AG04450 (cell line): ENCODE measurements around the gene PGM1. TPM values are rescaled to one million over a fixed set of nuclear protein-coding genes. Genes with fewer than 3 reads are reported as not detected.

Source experiments
- CTCF ChIA-PET: fragments of 300-600, 350-600 bp; formaldehyde crosslinking; extraction: SDS; loops from one replicate; lab custom pipeline; 2022; ENCODE audit warnings: antibody characterized with exemption, inconsistent platforms; lab: Charles Lee
- POLR2A ChIA-PET: fragments of 350-600 bp; formaldehyde crosslinking; extraction: SDS; loops from one replicate; lab custom pipeline; 2021; ENCODE audit warnings: antibody characterized with exemption, inconsistent platforms; lab: Yijun Ruan, JAX
- DNase-seq: peaks from one replicate; pipeline ENCODE4 v3.0.0-alpha.2; 2011; ENCODE audit warnings: low read depth, low spot score
- H3K27ac ChIP-seq: one replicate; pipeline ENCODE4 v1.5.1; 2012; ENCODE audit warnings: low read depth, low read length, control low read depth
- H3K27me3 ChIP-seq: one replicate; pipeline ENCODE4 v1.6.0; 2012; ENCODE audit warnings: low read length; ENCODE audit not compliant: control insufficient read depth, insufficient read depth
- H3K4me3 ChIP-seq: 2 replicates; pipeline ENCODE4 v1.5.1; 2011; ENCODE audit warnings: mild to moderate bottlenecking, low read depth, low read length, control low read depth
- H3K9me3 ChIP-seq: 2 replicates; pipeline ENCODE4 v1.5.1; 2012; ENCODE audit warnings: low read length; ENCODE audit not compliant: control insufficient read depth, insufficient read depth
- CTCF ChIP-seq: IDR thresholded peaks from 2 replicates; pipeline ENCODE4 v1.5.1; 2011; ENCODE audit warnings: low read depth, low read length, control low read depth, inconsistent platforms
- polyA plus RNA-seq: library from polyadenylated mRNA; depleted of rRNA; stranded (reverse); fragments of >200 nt; gene quantifications from 2 replicates; pipeline ENCODE4 v1.2.3, GENCODE V29; 2011

PGM1 gene
- polyA plus RNA-seq, 1 experiment = 25.0 TPM

- no peak for DNase-seq
- Histone ChIP-seq H3K27ac (no peak overlapping the region), H3K4me3 (no peak overlapping the region), H3K27me3 (no peaks in the 10 kb centered on the region), H3K9me3 (no peaks in the 10 kb centered on the region)
- no peak for TF ChIP-seq CTCF
- CTCF ChIA-PET = interaction anchor here (1.0 to 4.1 kb wide), 2 partner anchors 15 to 33 kb away, joined by 3 to 22 read pairs; no protein-coding TSS in a partner anchor
- POLR2A ChIA-PET = no interaction called here
Measured at GRCh38 chr1:63659448-63659847, 66.2 kb downstream of the PGM1 start.

- H3K9me3 ChIP-seq = peaks cover 3% of the 10 kb centered on the region; the same call in 1 of the 2 replicates
- no peak for TF ChIP-seq CTCF
- ChIA-PET CTCF (interaction anchor here (0.7 to 4.1 kb wide), 5 partner anchors 12 to 584 kb away, joined by 3 to 22 read pairs (median 4); no protein-coding TSS in a partner anchor), POLR2A (interaction anchor here (1.0 kb wide), 1 partner anchor 12 kb away, joined by 3 read pairs; no protein-coding TSS in a partner anchor)
- no peak for DNase-seq
- H3K27ac ChIP-seq = peak overlapping the region; percentile 47
- no peak overlapping the region for H3K4me3 ChIP-seq
- H3K27me3 ChIP-seq = no peaks in the 10 kb centered on the region
Measured at GRCh38 chr1:63662056-63662836, 69.0 kb downstream of the PGM1 start.

GRCh38 chr1:63662841-63663240, 69.6 kb downstream of the PGM1 start:
- peak overlapping the region; percentile 47 for H3K27ac ChIP-seq
- H3K27me3 ChIP-seq = no peaks in the 10 kb centered on the region
- H3K4me3 ChIP-seq = no peak overlapping the region
- CTCF ChIA-PET = interaction anchor here (1.1 to 4.1 kb wide), 2 partner anchors 11 to 501 kb away, joined by 3 to 22 read pairs; no protein-coding TSS in a partner anchor
- TF ChIP-seq CTCF = no peak
- peaks cover 3% of the 10 kb centered on the region; the same call in 1 of the 2 replicates for H3K9me3 ChIP-seq
- POLR2A ChIA-PET = no interaction called here
- DNase-seq = no peak

- DNase-seq = no peak
- Histone ChIP-seq H3K4me3 (no peak overlapping the region), H3K27me3 (no peaks in the 10 kb centered on the region), H3K9me3 (peaks cover 3% of the 10 kb centered on the region; the same call in 1 of the 2 replicates), H3K27ac (peak overlapping the region; percentile 22)
- POLR2A ChIA-PET = no interaction called here
- no peak for TF ChIP-seq CTCF
- CTCF ChIA-PET = interaction anchor here (1.0 to 4.1 kb wide), 3 partner anchors 9 to 11 kb away, joined by 3 to 22 read pairs (median 12); no protein-coding TSS in a partner anchor
Measured at GRCh38 chr1:63663301-63663700, 70.1 kb downstream of the PGM1 start.

GRCh38 chr1:63663873-63664272, 70.7 kb downstream of the PGM1 start:
- H3K27me3 ChIP-seq = no peaks in the 10 kb centered on the region
- TF ChIP-seq CTCF = no peak
- CTCF ChIA-PET = interaction anchor here (1.0 to 2.6 kb wide), 2 partner anchors 8 to 10 kb away, joined by 3 to 12 read pairs; no protein-coding TSS in a partner anchor
- POLR2A ChIA-PET = interaction anchor here (0.7 to 1.2 kb wide), 2 partner anchors 9 to 10 kb away, joined by 3 to 4 read pairs; no protein-coding TSS in a partner anchor
- no peak overlapping the region for H3K4me3 ChIP-seq
- peaks cover 3% of the 10 kb centered on the region; the same call in 1 of the 2 replicates for H3K9me3 ChIP-seq
- H3K27ac ChIP-seq = no peak overlapping the region
- no peak for DNase-seq
